Measurements from ENCODE around the gene ATAD1. TPM values are rescaled to one million over a fixed set of nuclear protein-coding genes. Genes with fewer than 3 reads are reported as not detected.

The ATAD1 gene
- total RNA-seq, 1 donor from 2014 or later = 54.9 TPM

DNA sequence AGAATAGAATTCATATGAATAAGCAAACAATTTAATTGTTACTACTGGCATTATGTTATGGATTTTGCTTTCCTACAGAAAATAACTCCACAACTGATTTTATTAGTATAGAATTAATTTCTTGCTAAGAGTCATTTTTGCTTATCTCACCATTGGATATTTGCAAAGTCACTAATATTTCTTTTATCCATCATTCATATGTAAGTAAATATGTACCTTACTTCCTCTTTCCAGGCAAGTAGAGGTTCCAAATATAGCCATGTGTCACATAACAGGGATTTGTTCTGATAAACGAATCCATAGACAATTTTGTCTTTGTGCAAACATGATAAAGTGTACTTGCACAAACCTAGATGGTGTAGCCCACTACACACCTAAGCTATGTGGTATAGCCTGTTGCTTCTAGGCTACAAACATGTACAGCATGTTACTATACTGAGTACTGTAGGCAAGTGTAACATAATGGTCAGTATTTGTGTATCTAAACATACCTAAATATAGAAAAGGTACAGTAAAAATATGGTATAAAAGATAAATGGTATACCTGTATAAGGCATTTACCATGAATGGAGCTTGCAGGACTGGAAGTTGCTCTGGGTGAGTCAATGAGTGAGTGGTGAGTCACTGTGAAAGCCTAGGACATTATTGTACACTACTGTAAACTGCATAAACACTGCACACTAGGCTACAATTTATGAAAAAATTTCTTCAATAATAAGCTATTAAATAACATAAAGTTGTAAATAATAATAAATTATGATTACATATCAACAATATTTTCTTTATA is 27.0 kb upstream of the ATAD1 start:
- H3K27ac Mint-ChIP-seq (ENCODE audit: unreplicated experiment) = no peak overlapping the region
- no peaks in the 10 kb centered on the region for H3K36me3 Mint-ChIP-seq (ENCODE audit: low read depth)
- H3K4me3 Mint-ChIP-seq (ENCODE audit: unreplicated experiment) = no peak overlapping the region
- TF ChIP-seq, protein P1, sequence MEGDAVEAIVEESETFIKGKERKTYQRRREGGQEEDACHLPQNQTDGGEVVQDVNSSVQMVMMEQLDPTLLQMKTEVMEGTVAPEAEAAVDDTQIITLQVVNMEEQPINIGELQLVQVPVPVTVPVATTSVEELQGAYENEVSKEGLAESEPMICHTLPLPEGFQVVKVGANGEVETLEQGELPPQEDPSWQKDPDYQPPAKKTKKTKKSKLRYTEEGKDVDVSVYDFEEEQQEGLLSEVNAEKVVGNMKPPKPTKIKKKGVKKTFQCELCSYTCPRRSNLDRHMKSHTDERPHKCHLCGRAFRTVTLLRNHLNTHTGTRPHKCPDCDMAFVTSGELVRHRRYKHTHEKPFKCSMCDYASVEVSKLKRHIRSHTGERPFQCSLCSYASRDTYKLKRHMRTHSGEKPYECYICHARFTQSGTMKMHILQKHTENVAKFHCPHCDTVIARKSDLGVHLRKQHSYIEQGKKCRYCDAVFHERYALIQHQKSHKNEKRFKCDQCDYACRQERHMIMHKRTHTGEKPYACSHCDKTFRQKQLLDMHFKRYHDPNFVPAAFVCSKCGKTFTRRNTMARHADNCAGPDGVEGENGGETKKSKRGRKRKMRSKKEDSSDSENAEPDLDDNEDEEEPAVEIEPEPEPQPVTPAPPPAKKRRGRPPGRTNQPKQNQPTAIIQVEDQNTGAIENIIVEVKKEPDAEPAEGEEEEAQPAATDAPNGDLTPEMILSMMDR (IDR thresholded peaks at IDR 0.05) = no peak
- peaks cover 10% of the 10 kb centered on the region for H3K4me1 Mint-ChIP-seq (ENCODE audit: low read depth)
- no peaks in the 10 kb centered on the region for H3K27me3 Mint-ChIP-seq (ENCODE audit: low read depth)
- DNase-seq (ENCODE audit: low spot score) = no peak
- H3K9me3 Mint-ChIP-seq (ENCODE audit: low read depth) = no peaks in the 10 kb centered on the region

DNA sequence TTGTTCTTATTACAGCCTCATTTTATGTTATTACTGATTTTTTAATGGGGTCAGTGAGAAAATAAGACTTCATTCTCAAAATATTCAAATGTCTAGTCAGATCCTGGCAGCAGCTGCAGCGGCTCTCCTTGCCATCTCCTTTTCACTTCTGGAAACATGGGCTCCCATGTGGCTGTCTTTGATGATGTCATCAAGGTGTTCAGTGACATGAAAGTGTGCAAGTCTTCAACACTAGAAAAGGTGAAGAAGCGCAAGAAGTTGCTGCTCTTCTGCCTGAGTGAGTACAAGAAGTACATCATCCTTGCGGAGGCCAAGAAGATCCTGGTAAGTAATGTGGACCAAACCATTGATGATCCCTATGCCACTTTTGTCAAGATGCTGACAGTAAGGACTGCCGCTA is 25.7 kb upstream of the ATAD1 start:
- no peak for DNase-seq (ENCODE audit: low spot score)
- Mint-ChIP-seq H3K4me1 (ENCODE audit: low read depth) (peaks cover 10% of the 10 kb centered on the region), H3K27ac (ENCODE audit: unreplicated experiment) (no peak overlapping the region), H3K36me3 (ENCODE audit: low read depth) (no peaks in the 10 kb centered on the region), H3K27me3 (ENCODE audit: low read depth) (no peaks in the 10 kb centered on the region), H3K9me3 (ENCODE audit: low read depth) (no peaks in the 10 kb centered on the region), H3K4me3 (ENCODE audit: unreplicated experiment) (no peak overlapping the region)
- TF ChIP-seq, protein P1 (IDR thresholded peaks at IDR 0.05) = no peak

DNA sequence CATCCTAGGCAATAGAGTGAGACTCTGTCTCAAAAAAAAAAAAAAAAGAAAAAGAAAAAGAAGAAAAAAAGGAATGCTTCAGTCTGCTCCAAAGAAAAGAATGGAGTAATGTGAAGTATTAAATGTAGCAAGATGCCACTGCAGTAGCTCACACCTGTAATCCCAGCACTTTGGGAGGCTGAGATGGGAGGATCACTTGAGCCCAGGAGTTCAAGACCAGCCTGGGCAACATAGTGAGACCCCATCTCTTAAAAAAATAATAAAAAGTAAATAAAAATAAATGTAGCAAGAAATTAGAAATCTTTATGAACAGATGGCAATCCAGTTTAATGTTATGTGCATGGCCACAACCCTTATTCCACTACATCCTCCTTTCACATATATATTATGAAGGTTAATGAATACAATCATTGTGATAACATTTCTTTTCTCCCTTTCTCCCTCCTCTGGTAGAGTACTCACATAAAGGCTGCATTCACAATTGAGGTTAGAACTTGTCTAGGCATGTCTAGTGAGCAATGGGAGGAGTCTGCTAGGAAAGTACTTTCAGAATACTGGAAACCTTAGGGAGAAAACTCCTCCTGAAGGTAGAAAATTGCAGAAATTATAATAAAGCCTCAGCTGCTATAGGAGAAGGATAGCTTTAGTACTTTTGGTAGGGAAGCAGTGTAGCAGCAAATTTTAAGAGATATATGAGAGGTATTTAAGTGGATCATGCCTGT is 24.9 kb upstream of the ATAD1 start:
- Mint-ChIP-seq H3K27ac (ENCODE audit: unreplicated experiment) (no peak overlapping the region), H3K4me1 (ENCODE audit: low read depth) (peaks cover 10% of the 10 kb centered on the region), H3K9me3 (ENCODE audit: low read depth) (no peaks in the 10 kb centered on the region), H3K4me3 (ENCODE audit: unreplicated experiment) (no peak overlapping the region), H3K36me3 (ENCODE audit: low read depth) (no peaks in the 10 kb centered on the region), H3K27me3 (ENCODE audit: low read depth) (no peaks in the 10 kb centered on the region)
- TF ChIP-seq, protein P1 (IDR thresholded peaks at IDR 0.05) = no peak
- DNase-seq (ENCODE audit: low spot score) = no peak

DNA sequence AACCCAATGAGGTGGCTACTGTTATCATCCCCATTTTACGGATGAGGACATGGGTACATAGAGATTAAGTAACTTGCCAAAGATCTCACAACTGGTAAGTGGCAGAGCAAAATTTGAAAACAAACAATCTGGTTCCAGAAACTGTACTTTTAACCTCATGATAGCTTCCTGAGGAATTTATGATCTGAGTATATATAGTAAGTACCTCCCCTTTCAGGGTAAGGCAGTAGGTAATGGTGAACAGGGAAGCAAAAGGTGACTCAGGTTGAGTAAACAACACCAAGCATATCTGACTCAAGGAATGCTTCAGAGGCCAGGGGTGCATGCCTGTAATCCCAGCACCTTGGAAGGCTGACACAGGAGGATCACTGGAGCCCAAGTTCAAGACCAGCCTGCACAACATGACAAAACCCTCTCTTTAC is 24.2 kb upstream of the ATAD1 start:
- Mint-ChIP-seq H3K27ac (ENCODE audit: unreplicated experiment) (no peak overlapping the region), H3K4me3 (ENCODE audit: unreplicated experiment) (no peak overlapping the region), H3K36me3 (ENCODE audit: low read depth) (no peaks in the 10 kb centered on the region), H3K27me3 (ENCODE audit: low read depth) (no peaks in the 10 kb centered on the region), H3K4me1 (ENCODE audit: low read depth) (peaks cover 10% of the 10 kb centered on the region), H3K9me3 (ENCODE audit: low read depth) (no peaks in the 10 kb centered on the region)
- DNase-seq (ENCODE audit: low spot score) = no peak
- TF ChIP-seq, protein P1 (IDR thresholded peaks at IDR 0.05) = no peak

DNA sequence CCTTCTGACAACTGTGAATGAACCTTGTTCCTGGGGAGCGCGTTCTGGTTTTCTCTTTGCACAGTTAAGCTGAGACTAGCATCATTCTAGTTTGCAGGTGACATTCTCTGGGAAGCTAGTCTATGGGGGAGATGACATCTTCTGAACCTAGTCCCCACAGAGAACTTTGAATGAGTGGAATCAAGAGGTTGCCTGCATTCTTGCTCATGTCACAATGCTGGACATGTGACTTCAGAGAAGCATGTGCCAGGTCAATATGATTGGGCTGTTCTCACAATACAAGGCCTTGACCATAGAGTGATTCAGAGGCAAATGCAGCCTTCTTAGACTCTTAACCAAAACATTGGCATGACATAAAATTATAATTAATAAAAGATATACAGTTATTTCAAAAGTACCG is 23.2 kb upstream of the ATAD1 start:
- TF ChIP-seq, protein P1 (IDR thresholded peaks at IDR 0.05) = no peak
- peaks cover 10% of the 10 kb centered on the region for H3K4me1 Mint-ChIP-seq (ENCODE audit: low read depth)
- no peak for DNase-seq (ENCODE audit: low spot score)
- H3K9me3 Mint-ChIP-seq (ENCODE audit: low read depth) = no peaks in the 10 kb centered on the region
- no peaks in the 10 kb centered on the region for H3K36me3 Mint-ChIP-seq (ENCODE audit: low read depth)
- H3K4me3 Mint-ChIP-seq (ENCODE audit: unreplicated experiment) = no peak overlapping the region
- H3K27me3 Mint-ChIP-seq (ENCODE audit: low read depth) = no peaks in the 10 kb centered on the region
- H3K27ac Mint-ChIP-seq (ENCODE audit: unreplicated experiment) = no peak overlapping the region

All from chondrocyte (in vitro differentiated cells).